K562 (cell line): Measurements from ENCODE around the gene SLX9. TPM values are rescaled to one million over a fixed set of nuclear protein-coding genes. Genes with fewer than 3 reads are reported as not detected.

Experiments
- BMI1 ChIP-seq: fragments of 150-350 bp; IDR thresholded peaks from 2 replicates; pipeline ENCODE4 v1.6.1; 2014; ENCODE audit warnings: low read length
- CBX5 ChIP-seq: IDR thresholded peaks from 2 replicates; pipeline ENCODE4 v1.6.1; 2014; ENCODE audit warnings: low read depth, borderline replicate concordance
- DNMT1 ChIP-seq: fragments of 450-650 bp; IDR thresholded peaks from 2 replicates; pipeline ENCODE4 v1.6.1; 2016; ENCODE audit warnings: antibody characterized with exemption, mild to moderate bottlenecking
- DPF2 ChIP-seq: fragments of 450-650 bp; IDR thresholded peaks from 2 replicates; pipeline ENCODE4 v1.6.1; 2016
- GATAD2A ChIP-seq: fragments of 450-650 bp; IDR thresholded peaks from 2 replicates; pipeline ENCODE4 v1.6.1; 2017
- MAFK ChIP-seq: IDR thresholded peaks from 2 replicates; pipeline ENCODE4 v1.6.1; 2011; ENCODE audit warnings: low read length, improper control_type of control experiment
- MEF2D ChIP-seq: conservative IDR thresholded peaks from 2 replicates; pipeline ENCODE4 v1.6.1; 2016; ENCODE audit warnings: low read depth, missing genetic modification characterization, missing compliant biosample characterization
- NR2F6 ChIP-seq: fragments of 450-650 bp; formaldehyde crosslinking; IDR thresholded peaks from 2 replicates; pipeline ENCODE4 v1.4.0; 2020; ENCODE audit warnings: mild to moderate bottlenecking
- PCBP2 ChIP-seq: fragments of 200-400 bp; formaldehyde crosslinking; IDR thresholded peaks from 2 replicates; pipeline ENCODE4 v1.6.1; 2018; ENCODE audit warnings: low read length, low read depth, mild to moderate bottlenecking, moderate library complexity; ENCODE audit not compliant: poor library complexity, severe bottlenecking
- RBM14 ChIP-seq: fragments of 200-400 bp; formaldehyde crosslinking; IDR thresholded peaks from 2 replicates; pipeline ENCODE4 v1.6.1; 2018; ENCODE audit warnings: low read depth, mild to moderate bottlenecking, low read length, moderate library complexity, borderline replicate concordance; ENCODE audit not compliant: insufficient read depth
- SIX5 ChIP-seq, 2 experiments: IDR thresholded peaks; 2 replicates each; pipeline ENCODE4 v1.6.1; 2011; ENCODE audit warnings: low read length in 2 of 2, borderline replicate concordance in 1 of 2, low read depth in 1 of 2, mild to moderate bottlenecking in 1 of 2, moderate library complexity in 1 of 2; ENCODE audit not compliant: insufficient read depth in 1 of 2
- SP1 ChIP-seq: sonication (generic); formaldehyde crosslinking; IDR thresholded peaks from 2 replicates; pipeline ENCODE4 v1.8.1; 2022; ENCODE audit warnings: mild to moderate bottlenecking, missing genetic modification reagents
- TAF15 ChIP-seq: fragments of 200-400 bp; formaldehyde crosslinking; IDR thresholded peaks from 2 replicates; pipeline ENCODE4 v1.6.1; 2017; ENCODE audit warnings: mild to moderate bottlenecking, low read depth, low read length, moderate library complexity
- TAF7 ChIP-seq: fragments of 450-650 bp; IDR thresholded peaks from 2 replicates; pipeline ENCODE4 v1.6.1; 2016; ENCODE audit warnings: missing genetic modification characterization, missing compliant biosample characterization
- TEAD4 ChIP-seq, 2 experiments: sonication (generic) in 1 of 2; formaldehyde crosslinking in 1 of 2; IDR thresholded peaks; 2 replicates each; pipeline versions ENCODE4 v1.6.1 to v1.8.0; 2012 to 2022; ENCODE audit warnings: borderline replicate concordance in 1 of 2, inconsistent platforms in 1 of 2, low read length in 1 of 2, mild to moderate bottlenecking in 1 of 2, missing genetic modification reagents in 1 of 2
- ZNF57 ChIP-seq: fragments of 450-650 bp; formaldehyde crosslinking; IDR thresholded peaks from 2 replicates; pipeline ENCODE4 v1.4.0; 2020; ENCODE audit warnings: mild to moderate bottlenecking, moderate library complexity
- ZNF584 ChIP-seq: fragments of 200-800 bp; sonication (Bioruptor generic); IDR thresholded peaks from 2 replicates; pipeline ENCODE4 v1.6.1; 2016; ENCODE audit warnings: low read depth, mild to moderate bottlenecking, missing genetic modification characterization, missing compliant biosample characterization
- ZNF586 ChIP-seq: fragments of 450-650 bp; formaldehyde crosslinking; conservative IDR thresholded peaks from 2 replicates; pipeline ENCODE4 v1.4.0; 2020; ENCODE audit warnings: mild to moderate bottlenecking, moderate library complexity
- ZNF764 ChIP-seq: fragments of 250-450 bp; sonication (Bioruptor Pico); IDR thresholded peaks from 2 replicates; pipeline ENCODE4 v1.4.0; 2020; ENCODE audit warnings: low read depth, mild to moderate bottlenecking, moderate library complexity
- ZNF830 ChIP-seq: fragments of 250-450 bp; sonication (Bioruptor Pico); IDR thresholded peaks from 2 replicates; pipeline ENCODE4 v1.5.0; 2021; ENCODE audit warnings: mild to moderate bottlenecking
- polyA plus RNA-seq, 8 experiments: library from polyadenylated mRNA; depleted of rRNA in 4 of 8; stranded (reverse) in 5 of 8; unstranded in 3 of 8; fragments of >200 nt; fragmentation: Nextera tagmentation in 2 of 8; fragmentation: Illumina TruSeq in 1 of 8; extraction: Ambion mirVana in 2 of 8; extraction: Trizol in 1 of 8; gene quantifications; 2 replicates each; pipeline versions ENCODE4 v1.2.1 to v1.2.3, GENCODE V29; 2011 to 2014; ENCODE audit warnings: inconsistent platforms in 1 of 8, missing spikeins in 1 of 8
- total RNA-seq, 7 experiments: library from RNA; depleted of rRNA in 6 of 7; stranded (reverse); fragments of >200 nt in 6 of 7; fragmentation: Illumina TruSeq in 2 of 7; extraction: Trizol in 2 of 7; gene quantifications; 2 replicates each; pipeline versions ENCODE4 v1.2.1 to v1.2.3, GENCODE V29; 2011 to 2021; ENCODE audit warnings: low replicate concordance in 1 of 7
- TF ChIP-seq, protein P1 (sequence below): sonication (generic); formaldehyde crosslinking; IDR thresholded peaks from 2 replicates; pipeline ENCODE4 v1.8.0; 2022; ENCODE audit warnings: mild to moderate bottlenecking, missing genetic modification reagents
- TF ChIP-seq, protein P2 (sequence below): fragments of 250-450 bp; sonication (Bioruptor Pico); IDR thresholded peaks from 2 replicates; pipeline ENCODE4 v1.4.0; 2020; ENCODE audit warnings: borderline replicate concordance
- TF ChIP-seq, protein P3 (sequence below), 2 experiments: fragments of 450-650 bp; IDR thresholded peaks; 2 replicates each; pipeline ENCODE4 v1.6.1; 2018; ENCODE audit warnings: mild to moderate bottlenecking in 2 of 2, low read depth in 1 of 2; ENCODE audit not compliant: partially characterized antibody in 2 of 2

SLX9 gene
- total and polyA plus RNA-seq, 9 of the 15 experiments (the other 6 are each of a cell fraction or from before 2014, with no cell fraction given), result 1.2 to 75.5 (median 16.5) TPM

DNA sequence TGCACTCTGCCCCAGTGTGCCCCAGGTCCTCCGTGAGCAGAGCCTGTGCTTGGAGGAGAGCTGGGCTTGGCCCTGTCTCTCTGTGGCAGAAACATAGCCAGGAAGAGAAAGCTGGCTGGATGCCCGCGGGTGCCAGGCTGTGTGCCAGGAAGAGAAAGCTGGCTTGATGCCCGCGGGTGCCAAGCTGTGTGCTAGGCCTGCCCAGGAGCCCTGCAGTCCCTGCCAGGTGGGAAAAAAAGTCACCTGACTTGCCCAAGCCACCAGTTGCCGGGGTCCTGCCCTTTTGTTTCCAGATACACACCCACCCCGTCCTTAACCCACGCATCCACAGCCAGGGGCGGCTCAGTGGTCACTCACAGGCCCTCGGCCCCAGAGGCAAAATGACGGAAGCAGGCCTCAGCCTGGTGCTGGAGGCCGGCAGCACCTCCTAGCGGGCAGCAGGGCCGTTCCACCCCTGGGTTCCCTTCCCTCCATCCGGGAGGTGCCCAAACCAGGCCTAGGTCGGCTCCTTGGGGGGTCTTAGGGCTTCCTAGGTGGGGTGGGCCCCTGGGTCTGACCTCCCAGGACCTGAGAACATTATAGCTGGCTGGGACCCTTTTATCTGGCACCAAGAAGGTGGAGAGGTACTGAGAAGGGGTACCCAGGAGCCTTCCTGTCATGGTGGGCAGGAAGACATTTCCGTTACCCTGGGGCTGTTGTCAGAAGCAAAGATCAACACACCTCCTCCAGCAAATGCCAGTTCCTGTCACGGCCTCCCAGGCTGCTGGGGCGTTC lies 28.3 kb upstream of the SLX9 start (continued):
- TF ChIP-seq GATAD2A (no peak), DNMT1 (no peak), TEAD4 (IDR thresholded peaks at IDR 0.05; ENCODE audit: low read length) (no peak), TEAD4 (CRISPR knock-in tag; IDR thresholded peaks at IDR 0.05; ENCODE audit: borderline replicate concordance) (no peak), ZNF57 (CRISPR knock-in tag) (no peak), RBM14 (no peak), MEF2D (no peak), CBX5 (no peak), TAF7 (no peak), ZNF764 (CRISPR knock-in tag) (peak; percentile 64; the same call in 1 of the 2 replicates), MAFK (no peak), SIX5 (IDR thresholded peaks at IDR 0.05; ENCODE audit: borderline replicate concordance in 1 of 2, insufficient read depth in 1 of 2, low read depth in 1 of 2, low read length in 2 of 2) (no peak), TAF15 (no peak), NR2F6 (CRISPR knock-in tag) (no peak), DPF2 (no peak), SP1 (CRISPR knock-in tag) (no peak), BMI1 (no peak), ZNF584 (no peak), ZNF586 (CRISPR knock-in tag) (no peak), PCBP2 (no peak), ZNF830 (CRISPR knock-in tag) (no peak)
- TF ChIP-seq, protein P1, sequence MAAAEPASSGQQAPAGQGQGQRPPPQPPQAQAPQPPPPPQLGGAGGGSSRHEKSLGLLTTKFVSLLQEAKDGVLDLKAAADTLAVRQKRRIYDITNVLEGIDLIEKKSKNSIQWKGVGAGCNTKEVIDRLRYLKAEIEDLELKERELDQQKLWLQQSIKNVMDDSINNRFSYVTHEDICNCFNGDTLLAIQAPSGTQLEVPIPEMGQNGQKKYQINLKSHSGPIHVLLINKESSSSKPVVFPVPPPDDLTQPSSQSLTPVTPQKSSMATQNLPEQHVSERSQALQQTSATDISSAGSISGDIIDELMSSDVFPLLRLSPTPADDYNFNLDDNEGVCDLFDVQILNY (CRISPR knock-in tag), result no peak
- TF ChIP-seq, protein P2, sequence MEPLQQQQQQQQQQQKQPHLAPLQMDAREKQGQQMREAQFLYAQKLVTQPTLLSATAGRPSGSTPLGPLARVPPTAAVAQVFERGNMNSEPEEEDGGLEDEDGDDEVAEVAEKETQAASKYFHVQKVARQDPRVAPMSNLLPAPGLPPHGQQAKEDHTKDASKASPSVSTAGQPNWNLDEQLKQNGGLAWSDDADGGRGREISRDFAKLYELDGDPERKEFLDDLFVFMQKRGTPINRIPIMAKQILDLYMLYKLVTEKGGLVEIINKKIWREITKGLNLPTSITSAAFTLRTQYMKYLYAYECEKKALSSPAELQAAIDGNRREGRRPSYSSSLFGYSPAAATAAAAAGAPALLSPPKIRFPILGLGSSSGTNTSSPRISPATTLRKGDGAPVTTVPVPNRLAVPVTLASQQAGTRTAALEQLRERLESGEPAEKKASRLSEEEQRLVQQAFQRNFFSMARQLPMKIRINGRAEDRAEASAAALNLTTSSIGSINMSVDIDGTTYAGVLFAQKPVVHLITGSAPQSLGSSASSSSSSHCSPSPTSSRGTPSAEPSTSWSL (CRISPR knock-in tag), result no peak
- TF ChIP-seq, protein P3, sequence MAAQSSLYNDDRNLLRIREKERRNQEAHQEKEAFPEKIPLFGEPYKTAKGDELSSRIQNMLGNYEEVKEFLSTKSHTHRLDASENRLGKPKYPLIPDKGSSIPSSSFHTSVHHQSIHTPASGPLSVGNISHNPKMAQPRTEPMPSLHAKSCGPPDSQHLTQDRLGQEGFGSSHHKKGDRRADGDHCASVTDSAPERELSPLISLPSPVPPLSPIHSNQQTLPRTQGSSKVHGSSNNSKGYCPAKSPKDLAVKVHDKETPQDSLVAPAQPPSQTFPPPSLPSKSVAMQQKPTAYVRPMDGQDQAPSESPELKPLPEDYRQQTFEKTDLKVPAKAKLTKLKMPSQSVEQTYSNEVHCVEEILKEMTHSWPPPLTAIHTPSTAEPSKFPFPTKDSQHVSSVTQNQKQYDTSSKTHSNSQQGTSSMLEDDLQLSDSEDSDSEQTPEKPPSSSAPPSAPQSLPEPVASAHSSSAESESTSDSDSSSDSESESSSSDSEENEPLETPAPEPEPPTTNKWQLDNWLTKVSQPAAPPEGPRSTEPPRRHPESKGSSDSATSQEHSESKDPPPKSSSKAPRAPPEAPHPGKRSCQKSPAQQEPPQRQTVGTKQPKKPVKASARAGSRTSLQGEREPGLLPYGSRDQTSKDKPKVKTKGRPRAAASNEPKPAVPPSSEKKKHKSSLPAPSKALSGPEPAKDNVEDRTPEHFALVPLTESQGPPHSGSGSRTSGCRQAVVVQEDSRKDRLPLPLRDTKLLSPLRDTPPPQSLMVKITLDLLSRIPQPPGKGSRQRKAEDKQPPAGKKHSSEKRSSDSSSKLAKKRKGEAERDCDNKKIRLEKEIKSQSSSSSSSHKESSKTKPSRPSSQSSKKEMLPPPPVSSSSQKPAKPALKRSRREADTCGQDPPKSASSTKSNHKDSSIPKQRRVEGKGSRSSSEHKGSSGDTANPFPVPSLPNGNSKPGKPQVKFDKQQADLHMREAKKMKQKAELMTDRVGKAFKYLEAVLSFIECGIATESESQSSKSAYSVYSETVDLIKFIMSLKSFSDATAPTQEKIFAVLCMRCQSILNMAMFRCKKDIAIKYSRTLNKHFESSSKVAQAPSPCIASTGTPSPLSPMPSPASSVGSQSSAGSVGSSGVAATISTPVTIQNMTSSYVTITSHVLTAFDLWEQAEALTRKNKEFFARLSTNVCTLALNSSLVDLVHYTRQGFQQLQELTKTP (IDR thresholded peaks at IDR 0.05; ENCODE audit: low read depth in 1 of 2, partially characterized antibody in 2 of 2), result no peak
